ENCODE data around the gene C16orf92. TPM values are rescaled to one million over a fixed set of nuclear protein-coding genes. Genes with fewer than 3 reads are reported as not detected.

The C16orf92 gene
- total and polyA plus RNA-seq, 2 of the 8 experiments (the other 6 are each of a cell fraction or from before 2014, with no cell fraction given): not detected

DNA sequence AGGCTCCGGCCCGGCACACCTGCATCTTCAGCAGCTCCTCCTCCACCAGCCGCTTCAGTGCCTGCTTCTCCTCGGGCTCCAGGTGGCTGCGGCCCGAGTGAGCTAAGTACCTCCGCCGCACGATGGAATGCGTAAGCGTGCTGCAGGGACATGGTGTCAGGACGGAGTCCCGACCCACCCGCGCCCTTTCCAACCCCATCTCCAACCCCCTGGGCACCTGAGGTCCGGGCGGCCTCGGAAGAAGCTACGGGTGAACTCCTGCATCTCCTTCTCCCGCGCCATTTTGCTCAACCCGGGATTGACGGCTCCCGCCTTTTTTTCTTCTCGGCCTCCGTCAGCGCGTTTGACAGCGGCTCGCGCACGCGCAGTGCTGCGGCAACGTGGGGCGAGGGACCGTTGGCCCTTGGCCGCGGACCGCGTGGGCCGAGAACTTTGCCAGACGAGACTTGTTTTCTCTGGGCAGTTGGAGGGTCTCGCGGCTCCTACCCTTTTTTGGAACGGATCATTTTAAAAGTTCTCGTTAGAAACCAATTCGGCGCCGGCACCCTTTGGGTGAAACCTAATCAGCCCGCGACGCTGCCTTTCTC, 27.6 kb upstream of the C16orf92 start, which contains the start of gene HIRIP3 (continued):
- TF ChIP-seq NRF1 (IDR thresholded peaks at IDR 0.05; ENCODE audit: low read depth, low read length) (peak; percentile 83), BRCA1 (IDR thresholded peaks at IDR 0.05; ENCODE audit: low read depth, low read length) (no peak), SP2 (IDR thresholded peaks at IDR 0.05; ENCODE audit: low read length) (no peak), HDAC6 (IDR thresholded peaks at IDR 0.05; ENCODE audit: low read depth, low read length) (no peak), NANOG (IDR thresholded peaks at IDR 0.05; ENCODE audit: insufficient read depth, low read depth, low read length, poor library complexity, severe bottlenecking) (no peak), KDM1A (IDR thresholded peaks at IDR 0.05; ENCODE audit: borderline replicate concordance, low read length) (no peak), ASH2L (IDR thresholded peaks at IDR 0.05; ENCODE audit: low read length) (no peak), BACH1 (IDR thresholded peaks at IDR 0.05; ENCODE audit: low read length) (no peak), SIX5 (IDR thresholded peaks at IDR 0.05; ENCODE audit: low read depth, low read length) (no peak), SP4 (IDR thresholded peaks at IDR 0.05; ENCODE audit: low read length) (peak; percentile 42; the same call in 1 of the 2 replicates), SRF (IDR thresholded peaks at IDR 0.05; ENCODE audit: low read depth, low read length) (no peak), CREB1 (IDR thresholded peaks at IDR 0.05) (no peak), TAF7 (optimal IDR thresholded peaks at IDR 0.05; ENCODE audit: borderline replicate concordance, low read depth, low read length) (peak; percentile 79), GTF2F1 (IDR thresholded peaks at IDR 0.05; ENCODE audit: borderline replicate concordance, low read depth, low read length) (no peak), JUN (IDR thresholded peaks at IDR 0.05; ENCODE audit: low read depth, low read length) (no peak), RBBP5 (IDR thresholded peaks at IDR 0.05; ENCODE audit: borderline replicate concordance, low read depth, low read length) (no peak), POU5F1 (IDR thresholded peaks at IDR 0.05; ENCODE audit: low read depth, low read length) (no peak)

All from H1 (cell line).